Neural cell (in vitro differentiated cells): ENCODE results near the gene GGA1.

ENCODE experiments used
- CTCF ChIP-seq: fragments of 450-650 bp; IDR thresholded peaks from 2 replicates; pipeline ENCODE4 v1.5.1; 2014; ENCODE audit warnings: antibody characterized with exemption, mild to moderate bottlenecking, moderate library complexity; ENCODE audit not compliant: poor library complexity, severe bottlenecking
- EZH2 ChIP-seq: fragments of 200-600, 300-800 bp; shearing (Covaris generic), sonication (generic); IDR thresholded peaks from 2 replicates; pipeline ENCODE4 v1.6.1; 2014; ENCODE audit warnings: antibody characterized with exemption, low read length, borderline replicate concordance, mild to moderate bottlenecking; ENCODE audit not compliant: insufficient read depth, poor library complexity, severe bottlenecking
- POLR2AphosphoS5 ChIP-seq: IDR thresholded peaks from 2 replicates; pipeline ENCODE4 v1.6.1; 2012
- REST ChIP-seq: IDR thresholded peaks from 2 replicates; pipeline ENCODE4 v1.6.1; 2012; ENCODE audit warnings: borderline replicate concordance
- SMC3 ChIP-seq: fragments of 450-650 bp; conservative IDR thresholded peaks from 2 replicates; pipeline ENCODE4 v1.6.1; 2014; ENCODE audit warnings: antibody characterized with exemption, mild to moderate bottlenecking, moderate library complexity; ENCODE audit not compliant: poor library complexity

DNA sequence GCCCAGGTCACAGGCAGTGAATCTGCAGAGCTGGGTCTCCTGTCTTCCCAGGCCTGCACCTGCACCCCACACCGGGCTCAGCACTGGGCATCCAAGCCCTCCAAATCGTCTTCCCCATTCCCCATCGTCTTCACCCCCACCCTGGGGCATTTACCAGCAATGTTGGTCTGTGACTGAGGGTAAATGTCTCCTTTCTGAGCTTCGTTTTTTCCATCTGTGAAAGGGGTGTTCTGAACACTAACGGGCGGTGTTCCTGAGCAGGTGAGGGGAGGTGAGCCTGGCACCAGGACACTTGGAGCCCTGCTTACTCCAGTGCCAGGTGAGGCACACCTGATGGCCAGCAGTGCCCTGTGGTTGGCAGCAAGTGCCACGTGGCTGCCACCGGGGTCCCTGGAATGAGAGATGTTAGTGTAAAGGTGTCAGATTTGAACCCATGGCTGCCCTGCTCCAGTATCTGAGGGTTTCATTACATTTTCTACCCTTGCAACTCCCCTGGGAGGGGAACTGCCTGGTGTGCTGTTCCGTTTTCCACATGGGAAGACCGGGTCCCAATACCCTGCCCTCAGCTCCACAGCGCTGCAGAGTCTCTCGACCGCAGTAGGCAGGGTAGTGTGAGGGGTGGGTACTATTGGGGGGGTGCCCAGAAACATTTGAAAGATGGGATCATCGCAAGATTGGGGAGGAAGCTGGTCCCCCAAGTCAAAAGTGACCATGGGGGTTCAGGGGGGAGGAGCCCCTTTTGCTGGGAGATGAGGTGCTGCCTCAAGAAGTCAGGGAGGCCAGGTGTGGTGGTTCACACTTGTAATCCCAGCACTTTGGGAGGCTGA lies 46.4 kb upstream of the GGA1 start:
- TF ChIP-seq CTCF (peak; percentile 30), SMC3 (no peak), EZH2 (no peak), POLR2AphosphoS5 (no peak), REST (no peak)
